ENCODE results near the gene SASH1.
A peak's percentile ranks its signal among the peaks of the same experiment; 100 is the strongest.

The SASH1 gene

DNA sequence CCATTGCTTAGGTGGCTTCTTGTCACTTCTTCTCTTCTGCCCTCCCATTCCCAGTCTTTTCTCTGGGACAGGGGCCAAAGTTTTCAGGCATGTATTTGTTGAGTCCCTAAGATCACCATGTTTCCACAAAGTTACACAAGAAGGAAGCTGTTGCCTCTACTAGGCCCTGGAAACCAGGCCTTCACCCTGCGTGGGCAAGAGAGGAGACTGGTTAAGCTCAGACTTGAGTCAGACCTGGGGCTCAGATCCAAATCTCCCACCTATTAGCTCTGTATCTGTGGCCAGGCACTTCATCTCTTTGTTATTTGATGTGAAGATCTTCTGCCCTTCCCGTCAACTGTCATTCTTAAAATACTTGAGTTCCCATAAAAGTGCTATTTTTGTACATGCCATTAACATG lies 154.6 kb downstream of the SASH1 start:
- no peak for DNase-seq (ENCODE audit: low spot score)

DNA sequence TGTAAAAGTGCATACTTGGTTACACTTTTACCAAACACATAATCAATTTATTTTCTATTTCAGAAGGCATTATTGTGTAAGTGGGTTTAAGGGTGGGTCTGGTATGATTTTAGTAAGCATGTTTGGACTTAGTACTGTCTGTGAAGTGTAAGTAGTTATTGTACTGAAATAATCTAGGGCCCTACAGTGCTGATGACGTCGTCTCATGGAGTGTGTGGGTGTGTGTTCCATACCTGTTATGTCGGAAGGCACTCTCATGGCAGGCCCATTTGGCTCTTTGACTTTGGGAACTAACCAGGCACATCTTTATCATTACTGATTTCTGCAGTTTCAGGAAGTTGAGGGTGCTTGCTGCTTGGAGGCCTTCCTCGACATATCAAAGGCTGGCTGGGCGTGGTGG lies 155.1 kb downstream of the SASH1 start:
- no peak for DNase-seq (ENCODE audit: low spot score)

DNA sequence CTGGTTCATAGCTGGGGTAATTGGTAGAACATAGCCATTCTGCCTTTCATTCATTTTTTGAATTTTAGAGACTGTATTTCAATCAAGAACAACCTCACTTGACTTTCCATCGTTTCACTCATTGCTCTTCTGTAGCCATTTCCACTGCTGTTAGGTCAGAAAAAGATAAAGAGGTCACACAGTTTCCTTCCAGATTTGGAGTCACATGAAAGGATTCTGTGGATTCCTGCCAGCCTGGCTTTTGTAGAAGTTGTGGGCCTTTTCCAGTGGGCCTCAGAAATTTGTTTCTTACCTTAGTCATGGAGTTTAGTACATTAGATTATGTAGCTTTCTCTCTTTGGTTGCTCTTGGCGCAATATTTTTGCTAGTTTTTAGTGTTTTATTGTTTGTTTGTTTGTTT lies 157.8 kb downstream of the SASH1 start:
- DNase-seq (ENCODE audit: low spot score), result no peak

DNA sequence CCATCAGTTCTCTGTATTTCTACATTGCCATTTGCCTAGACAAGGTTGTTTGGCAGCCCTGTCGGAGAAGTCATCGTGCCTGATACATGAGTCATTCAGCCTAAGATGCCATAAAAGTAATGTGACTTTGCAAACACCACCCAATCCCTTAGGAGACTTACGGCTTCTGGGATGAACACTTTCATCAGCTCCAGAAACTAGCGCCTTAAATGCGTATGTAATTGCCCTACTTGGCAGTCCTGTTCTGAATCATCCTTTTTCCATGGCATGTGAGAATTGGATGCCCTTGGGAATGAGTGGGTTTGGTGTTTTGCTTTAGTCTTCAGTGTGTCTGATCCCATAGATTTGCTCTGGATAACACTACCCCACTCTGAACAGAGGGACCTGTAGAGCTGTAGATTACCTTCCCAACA lies 158.5 kb downstream of the SASH1 start:
- no peak for DNase-seq (ENCODE audit: low spot score)

DNA sequence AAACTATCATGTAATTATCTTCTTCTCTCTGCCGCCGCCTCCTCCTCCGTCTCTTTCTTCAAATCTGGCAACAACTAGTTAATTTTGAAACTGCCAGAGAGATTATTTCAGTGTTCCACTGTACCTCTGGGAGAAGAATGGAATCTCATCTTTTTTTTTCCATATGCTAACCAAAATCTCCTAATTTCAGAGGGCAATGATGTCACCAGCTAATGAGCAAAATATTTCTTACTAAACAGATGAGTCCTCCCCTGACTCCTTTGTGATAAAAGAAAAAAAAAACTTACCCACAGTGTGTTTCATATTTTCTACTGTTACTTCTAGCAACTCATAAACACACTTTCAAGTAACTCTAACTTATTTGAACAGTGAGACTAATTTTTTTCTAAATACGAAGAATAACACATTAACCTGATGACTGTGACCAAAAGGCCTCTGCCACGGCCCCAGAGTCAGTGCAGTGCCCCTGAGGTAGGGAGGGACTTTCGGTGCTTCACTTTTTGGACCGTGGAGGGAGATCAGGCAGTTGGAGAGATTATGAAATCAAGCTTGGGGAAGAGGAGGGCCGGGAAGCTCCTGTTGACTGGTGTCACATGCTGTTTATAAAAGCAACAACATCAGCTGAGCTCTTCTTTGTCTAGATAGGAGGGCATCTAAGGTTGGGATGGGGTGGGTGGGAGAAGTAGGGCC lies 159.6 kb downstream of the SASH1 start:
- no peak for DNase-seq (ENCODE audit: low spot score)

DNA sequence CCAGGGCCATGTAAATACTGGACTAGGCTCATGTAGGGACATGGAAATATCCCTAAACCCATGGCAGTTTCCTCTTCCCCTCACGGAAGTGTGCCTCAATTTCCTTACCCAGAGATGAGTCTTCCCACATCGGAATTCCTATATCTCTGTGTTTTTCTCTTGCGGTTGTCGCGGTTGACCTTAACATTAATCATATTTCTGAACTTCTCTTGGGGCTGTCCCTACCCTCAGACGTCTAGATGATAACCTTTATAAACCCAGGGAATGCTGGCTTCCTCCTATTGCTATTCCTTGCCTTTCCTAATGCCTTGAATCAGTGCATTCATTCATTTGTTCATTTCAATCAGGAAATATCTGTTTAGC lies 160.1 kb downstream of the SASH1 start:
- no peak for DNase-seq (ENCODE audit: low spot score)

DNA sequence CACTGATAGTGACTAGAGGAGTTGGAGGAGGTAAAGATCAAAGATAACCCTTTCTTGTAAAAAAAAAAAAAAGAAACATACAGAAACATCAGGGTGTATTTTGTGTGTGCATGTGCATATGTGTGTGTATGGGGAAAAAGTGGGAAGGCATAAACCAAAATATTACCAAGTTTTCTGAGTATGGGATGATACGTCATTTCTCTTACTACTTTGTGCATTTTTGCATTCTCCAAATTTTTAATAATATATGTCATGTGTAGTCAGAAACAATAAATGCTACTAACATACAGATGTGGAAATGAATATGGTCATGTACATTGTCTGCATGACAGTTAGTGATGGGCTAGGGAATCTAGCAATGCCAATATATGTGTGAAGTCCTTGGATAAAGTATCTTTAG lies 161.1 kb downstream of the SASH1 start:
- DNase-seq (ENCODE audit: low spot score), result no peak

DNA sequence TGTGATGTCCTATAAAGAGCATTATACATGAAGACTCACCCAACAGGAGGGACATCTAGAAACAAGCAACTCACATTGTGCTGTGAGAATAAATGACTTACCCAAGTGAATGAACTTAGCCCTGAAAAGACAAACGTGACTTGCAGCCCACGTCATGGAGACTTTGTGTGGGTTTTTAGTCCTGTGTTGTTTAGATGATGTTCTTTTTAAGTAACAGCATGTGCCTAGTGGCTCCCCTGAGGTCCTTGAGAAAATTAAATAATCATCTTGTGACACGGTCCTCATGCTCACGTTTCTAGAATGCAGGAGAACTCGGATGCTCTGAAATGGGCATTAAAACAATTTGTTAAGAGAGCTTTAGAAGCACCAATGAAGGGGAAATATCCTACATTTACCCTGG lies 165.1 kb downstream of the SASH1 start:
- no peak for DNase-seq (ENCODE audit: low spot score)

DNA sequence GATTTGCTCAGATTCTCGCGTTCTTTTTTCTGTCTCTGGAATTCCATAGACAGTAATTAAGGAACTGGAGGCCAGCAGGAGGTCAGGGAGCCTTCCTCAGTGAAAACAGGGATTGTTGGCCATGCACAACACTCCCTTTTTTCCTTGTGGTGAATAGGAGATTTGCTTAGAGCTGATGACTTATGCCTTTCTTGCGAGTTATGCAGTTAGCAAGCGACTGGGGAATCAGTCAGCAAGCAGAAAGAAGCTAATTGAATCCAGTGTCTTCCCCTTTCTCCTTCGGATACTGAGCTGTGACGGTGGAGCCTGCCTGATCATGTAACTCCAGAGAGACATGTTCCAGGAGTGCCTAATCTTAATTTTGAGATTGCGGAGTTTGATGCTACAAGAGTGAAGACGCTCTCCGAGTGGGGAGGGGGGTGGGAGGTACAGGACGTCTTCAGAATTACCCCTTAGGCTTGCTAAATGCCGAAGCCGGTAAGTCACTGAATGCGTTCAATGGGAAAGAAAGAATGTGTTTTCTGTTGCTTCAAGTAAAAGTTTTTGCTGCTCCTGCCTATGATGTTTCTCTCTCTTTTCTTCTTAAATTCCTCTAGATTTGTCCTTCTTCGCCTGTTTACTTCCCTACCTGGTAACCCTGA lies 165.9 kb downstream of the SASH1 start:
- peak; percentile 58 for DNase-seq (ENCODE audit: low spot score)

DNA sequence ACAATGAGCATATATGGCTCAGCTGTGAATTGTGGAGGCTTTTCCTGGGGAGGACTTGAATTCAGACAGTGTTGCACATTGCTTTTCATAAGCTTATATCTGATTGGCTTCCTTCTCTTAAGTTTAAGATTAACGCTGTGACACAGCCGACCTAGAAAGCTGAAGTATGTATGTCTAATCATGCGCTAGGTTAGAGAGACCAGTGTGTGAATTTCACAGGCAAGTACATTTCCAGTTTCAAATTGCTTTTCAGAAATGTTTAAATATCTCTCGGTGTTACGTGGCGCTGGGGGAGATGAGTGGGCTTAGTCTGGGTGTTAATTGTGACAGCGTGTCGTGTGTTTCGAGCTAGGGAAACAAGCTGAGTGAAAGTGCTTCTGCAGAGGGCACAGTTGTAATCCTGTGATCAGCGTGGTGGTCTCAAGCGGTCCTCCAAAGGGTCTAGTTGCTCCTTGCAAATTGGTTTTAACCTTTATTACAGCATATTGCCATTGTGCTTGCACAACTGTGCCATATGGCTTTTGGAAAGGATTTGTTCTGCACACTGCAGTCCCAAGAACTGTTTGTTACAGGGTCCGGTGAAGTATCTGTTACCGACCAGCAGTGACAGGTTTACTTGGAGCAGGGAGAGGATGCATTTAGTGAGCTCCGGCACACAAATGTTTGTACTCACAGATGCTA lies 166.6 kb downstream of the SASH1 start:
- no peak for DNase-seq (ENCODE audit: low spot score)

DNA sequence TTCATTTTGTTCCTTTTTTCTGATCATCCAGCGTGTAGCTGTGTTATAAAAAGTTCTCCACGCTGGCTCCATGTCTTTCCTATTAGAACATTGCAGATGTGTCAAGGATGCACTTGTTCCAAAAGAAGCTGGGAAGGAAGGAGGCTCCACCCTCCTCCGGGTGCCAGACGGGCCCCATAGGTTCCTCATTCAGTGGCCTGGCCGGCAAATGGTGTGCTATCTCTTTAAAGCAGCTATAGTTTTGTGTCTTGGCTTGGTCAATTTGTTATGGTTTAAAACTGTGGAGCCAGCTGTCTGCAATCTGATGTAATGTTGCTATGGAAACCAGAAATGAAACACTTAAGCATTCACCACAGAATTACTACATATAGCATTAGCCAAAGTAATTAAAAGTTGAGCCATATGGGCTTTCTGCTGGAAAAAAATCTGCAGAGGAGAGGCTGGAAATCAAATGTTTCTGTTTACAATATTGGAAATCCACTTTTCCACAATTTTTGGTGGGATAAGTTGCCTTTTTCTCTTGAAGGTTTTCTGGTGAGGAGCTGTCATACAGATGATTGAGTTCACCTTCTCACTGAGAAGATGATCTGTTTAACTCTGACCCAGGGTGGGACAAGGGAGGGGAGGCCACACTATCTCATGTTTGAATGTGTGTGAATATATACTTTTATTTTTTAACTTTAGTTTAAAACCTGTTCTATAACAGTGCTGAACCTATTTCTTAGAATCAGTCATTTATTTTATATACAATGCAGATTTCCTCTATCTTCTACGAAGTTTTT lies 167.4 kb downstream of the SASH1 start:
- no peak for DNase-seq (ENCODE audit: low spot score)

DNA sequence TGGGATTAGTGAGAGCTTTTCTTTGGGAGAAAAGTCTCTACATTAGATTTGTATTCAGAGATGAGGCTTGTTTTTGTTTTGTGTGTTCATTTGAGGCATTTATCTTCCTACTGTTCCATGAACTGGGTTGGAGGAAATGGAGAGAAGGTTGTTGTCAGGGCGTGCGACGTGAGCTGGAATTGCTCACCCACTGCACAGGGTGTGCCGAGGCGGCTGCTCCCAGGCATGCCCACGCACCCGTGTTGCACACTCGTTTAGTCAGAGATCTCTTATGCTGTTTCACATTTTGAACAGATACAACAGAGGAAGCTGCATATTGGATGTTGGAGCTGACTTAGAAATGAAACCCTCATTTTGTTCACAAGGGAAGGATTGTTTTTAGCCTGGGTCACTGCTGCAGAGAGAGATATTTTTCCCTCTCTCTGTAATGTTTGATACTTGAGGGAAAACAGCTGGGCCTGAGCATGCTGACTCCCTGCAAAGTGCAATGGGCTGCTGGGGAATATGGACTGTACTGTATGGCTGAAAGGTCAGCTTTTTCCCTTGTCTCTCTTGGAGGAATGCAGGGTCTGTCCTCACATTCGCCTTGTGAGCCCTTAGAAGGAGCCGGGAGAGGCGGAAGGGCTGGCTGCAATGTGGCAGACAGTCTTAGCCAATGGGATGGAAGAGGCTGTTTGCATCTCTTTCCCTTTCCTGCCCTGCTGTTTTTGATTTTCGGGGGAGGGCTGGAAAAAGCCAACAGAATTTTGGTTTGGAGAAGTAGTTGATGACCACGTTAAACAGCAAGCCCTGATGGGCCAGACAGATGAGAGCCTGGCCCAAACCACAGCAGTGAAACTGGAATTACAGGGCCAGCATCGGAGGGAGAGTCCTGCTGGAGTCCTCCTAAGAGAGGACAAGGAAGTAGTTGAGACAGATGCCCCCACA lies 170.8 kb downstream of the SASH1 start:
- DNase-seq (ENCODE audit: low spot score), result peak; percentile 60

DNA sequence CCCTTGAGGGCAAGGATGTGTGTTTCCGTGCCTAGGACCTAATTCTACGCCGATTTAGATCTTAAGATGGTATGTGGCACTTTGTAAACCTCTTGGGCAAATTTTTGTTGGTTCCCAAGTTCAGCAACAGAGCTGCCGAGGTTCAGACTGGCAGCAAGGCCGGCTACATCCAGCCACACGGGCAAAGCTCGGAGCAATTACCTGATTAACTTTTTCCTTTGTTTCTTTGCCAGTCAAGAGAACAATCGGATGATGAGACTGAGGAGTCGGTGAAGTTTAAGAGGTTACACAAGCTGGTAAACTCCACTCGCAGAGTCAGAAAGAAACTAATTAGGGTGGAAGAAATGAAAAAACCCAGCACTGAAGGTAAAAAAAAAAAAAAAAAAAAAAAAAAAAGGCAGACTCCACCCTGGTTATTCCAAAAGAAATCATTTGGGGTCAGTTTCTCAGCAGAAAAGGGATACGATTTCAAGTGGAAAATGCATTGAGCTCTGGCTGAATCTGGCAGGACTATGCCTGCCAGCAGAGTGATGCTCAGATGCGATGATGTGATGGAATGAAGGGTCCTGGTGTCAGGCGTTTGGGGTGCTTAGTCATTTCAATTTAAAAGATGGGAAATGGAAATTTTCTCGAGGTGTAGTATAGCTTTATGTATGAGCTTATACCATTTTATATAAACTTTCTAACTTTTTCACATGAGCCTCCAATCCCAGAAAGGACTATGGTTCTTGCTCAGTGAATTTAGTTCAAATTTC lies 171.6 kb downstream of the SASH1 start:
- DNase-seq (ENCODE audit: low spot score), result no peak

DNA sequence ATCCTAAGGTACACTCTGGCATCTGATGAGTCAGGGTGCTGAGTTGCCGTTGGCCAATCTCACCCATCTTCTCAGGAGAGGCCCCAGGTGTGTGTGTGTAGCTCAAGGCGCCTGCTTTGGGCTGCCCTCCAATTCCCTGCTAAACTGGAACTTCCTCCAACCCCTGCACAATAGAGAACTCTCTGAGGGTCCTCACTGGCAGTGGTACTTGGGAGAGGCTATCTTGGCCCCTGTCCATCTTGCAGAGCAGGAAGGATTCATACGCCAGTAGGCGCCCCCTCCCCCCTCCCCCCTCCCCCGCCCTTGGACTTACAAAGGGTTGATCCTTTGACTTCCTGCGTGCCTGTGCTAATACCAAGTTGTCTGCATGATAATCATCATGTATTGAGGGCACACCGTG lies 173.6 kb downstream of the SASH1 start:
- DNase-seq (ENCODE audit: low spot score), result no peak

DNA sequence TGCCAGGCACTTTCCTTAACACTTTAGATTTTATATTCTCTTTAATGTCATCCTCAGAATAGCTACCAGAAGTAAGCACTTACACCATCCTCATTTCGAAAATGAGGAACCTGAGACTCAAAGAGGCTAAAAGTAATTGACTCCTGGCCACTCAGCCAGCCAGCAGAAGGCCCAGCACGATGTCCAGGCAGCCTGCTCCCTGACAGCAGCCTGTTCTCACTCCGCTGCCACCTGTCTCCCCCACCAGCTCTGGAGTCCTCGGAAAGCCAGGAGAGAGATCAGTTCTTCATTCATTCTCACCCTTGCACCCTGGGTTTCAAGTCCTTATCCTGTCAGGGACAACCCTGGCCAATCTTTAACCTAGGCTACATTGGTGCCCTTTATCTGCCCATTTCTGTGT lies 174.0 kb downstream of the SASH1 start:
- DNase-seq (ENCODE audit: low spot score), result no peak

DNA sequence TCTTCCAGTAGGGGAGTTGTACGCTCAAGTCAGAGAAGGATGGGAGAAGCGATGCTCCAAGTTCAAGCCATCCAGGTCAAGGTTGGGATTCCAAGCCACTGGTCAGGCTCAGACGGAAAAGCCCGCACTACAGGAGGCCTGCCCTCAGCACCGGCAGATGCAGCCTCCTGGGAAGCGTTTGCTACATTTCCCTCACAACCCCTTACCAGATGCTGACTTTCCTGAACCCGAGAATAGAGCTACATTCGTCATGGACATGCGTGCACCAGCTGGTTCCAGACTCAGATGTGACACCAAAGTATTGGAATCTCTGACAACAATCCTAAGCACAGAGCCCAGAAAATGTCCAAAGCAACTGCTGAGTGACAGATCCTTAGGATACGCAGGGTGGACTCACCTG lies 174.8 kb downstream of the SASH1 start:
- no peak for DNase-seq (ENCODE audit: low spot score)

DNA sequence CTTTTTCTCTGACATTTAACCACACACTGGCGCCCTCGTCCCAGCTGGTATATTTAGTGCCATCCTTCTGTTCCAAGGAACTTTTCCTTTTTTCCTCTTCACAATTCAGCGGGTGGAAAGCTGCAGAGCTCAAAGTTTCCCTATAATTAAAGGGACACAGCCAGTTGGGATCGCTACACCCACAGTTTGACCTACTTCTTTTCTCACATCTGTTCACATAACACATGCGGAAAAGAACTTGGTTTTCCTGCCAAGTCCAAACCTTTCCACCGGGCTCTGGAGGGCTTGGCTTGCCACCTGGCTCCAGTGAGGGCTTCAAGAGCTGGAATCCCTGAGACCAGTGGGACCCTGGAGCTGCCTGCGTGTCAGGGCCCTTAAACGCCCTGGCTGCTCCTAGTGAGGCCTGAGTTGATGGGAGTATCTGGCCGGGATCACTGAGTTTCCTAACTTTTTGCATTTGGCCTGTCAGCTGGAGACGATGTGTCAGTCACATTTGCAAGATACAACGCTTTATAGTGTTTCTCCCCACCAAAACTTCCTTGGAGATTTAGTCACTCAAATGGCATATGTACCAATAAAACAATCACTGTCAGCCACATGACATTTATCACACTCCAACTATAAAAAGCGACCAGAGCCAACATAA lies 176.0 kb downstream of the SASH1 start:
- no peak for DNase-seq (ENCODE audit: low spot score)

DNA sequence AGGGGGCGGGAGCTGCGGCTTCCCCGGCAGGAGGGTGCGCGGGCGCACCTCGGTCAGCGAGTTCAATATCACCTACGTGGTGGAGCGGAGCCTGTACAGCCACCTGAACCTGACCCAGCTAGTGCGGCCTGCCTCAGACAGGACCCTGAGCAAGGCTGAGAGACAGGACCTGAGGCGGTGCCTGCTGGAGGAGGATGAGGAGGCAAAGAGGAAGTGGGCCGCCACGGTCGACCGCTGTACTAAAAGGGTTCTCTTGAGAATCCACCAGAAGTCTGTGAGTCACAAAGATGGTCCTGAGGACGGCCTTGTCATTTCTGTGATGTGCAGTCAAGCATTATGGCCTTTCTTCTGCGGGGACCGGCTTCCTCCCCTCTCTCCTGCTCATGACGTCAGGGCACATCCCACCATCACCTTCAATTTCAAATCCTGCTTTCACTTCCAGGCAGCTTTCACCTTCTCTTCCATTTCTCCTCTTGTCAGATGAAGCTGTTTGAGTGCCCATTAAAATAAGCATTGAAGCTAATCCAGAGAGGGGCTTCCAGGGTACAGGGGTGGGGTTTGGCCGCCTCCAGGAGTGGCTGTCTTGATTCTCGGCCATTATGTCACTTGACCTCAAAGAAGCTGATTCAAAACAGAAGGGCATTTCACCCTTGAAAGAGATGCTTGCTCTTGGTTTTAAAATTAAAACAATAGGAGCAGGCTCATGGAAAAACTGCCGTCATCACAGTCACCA lies 177.6 kb downstream of the SASH1 start:
- no peak for DNase-seq (ENCODE audit: low spot score)

DNA sequence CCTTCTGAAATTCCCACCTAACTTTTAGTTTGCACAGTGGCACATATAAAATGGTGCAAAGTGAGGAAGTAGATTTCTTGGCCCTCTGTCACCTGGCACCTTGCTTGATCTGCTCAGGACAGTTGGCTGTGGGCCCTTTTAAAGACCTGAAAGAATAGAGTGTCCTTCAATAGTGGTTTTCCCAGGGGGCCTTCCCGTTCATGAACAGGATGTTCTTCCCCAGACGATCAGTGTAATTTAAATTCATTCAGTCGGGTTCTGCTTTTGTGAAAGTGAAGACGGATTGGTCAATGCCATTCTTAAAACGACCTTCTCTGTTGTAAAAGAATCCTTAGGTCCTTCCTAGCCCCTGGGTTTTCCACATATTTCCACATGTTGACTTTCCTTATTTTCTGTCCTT lies 178.5 kb downstream of the SASH1 start:
- DNase-seq (ENCODE audit: low spot score), result no peak

DNA sequence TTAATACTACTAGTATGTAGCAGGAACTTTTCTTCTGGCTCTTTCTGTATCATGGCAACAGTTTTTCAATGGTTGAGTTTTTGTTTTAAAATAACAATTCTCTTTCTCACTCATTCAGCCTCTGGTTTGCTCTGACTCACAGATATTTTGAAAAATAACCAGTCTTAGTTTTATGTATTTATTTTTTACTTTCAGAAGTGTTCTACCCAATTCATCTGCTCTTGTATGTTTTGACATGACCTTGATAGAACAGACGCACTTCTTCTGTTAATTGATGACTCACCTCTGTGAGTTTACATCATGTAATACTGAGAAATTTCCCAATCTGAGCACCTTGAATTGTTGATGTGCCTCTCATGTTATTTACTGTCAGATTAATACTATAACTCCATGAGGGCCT lies 178.9 kb downstream of the SASH1 start:
- no peak for DNase-seq (ENCODE audit: low spot score)
